Embryonic facial prominence (tissue), 1 donor: ENCODE data around the gene SOX13.
"Not testable (repeated sequence)": the region's sequence is repeated elsewhere in the genome, so short reads cannot be mapped to it uniquely, and the experiment has no call there.

ENCODE experiments used
- DNase-seq: peaks from one replicate; pipeline ENCODE4 v3.0.0-alpha.2; 2016; ENCODE audit errors: extremely low spot score

Gene SOX13

DNA sequence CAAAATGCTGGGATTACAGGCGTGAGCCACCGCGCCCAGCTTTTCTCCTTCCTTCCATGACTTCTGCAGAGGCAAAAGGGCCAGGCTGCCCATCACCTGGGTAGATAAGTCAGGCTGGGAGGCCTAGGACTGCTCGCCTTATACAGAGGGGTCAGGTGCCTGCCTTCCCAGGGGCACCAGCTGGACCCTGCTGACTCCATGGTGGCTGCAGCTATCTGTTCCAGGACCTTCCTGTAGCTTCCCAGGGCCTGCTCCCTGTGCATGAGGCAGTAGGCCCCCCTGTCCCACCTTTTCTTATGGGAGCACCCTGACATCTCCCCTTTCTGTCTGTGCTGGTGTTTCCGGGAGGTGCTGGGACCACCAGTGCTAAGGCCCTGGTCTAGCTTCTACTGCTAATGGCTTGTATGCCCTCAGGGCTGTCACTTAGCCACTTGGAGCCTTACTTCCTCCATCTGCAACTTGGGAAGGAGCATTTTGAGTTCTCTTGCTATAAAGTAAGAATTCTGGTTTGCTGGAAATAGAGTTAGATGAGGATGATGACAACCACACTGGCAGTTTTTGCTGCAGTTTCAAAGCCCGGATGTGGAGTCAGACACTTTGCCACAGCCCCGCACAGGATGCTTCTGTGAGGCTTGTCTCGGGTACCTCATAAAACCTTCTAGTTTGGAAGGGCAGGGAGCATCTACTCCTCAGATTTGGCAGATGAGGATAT lies 14.4 kb downstream of the SOX13 start:
- DNase-seq, result no peak

GRCh38 chr1:204087893-204088528 lies 15.1 kb downstream of the SOX13 start:
- DNase-seq, result no peak

DNA sequence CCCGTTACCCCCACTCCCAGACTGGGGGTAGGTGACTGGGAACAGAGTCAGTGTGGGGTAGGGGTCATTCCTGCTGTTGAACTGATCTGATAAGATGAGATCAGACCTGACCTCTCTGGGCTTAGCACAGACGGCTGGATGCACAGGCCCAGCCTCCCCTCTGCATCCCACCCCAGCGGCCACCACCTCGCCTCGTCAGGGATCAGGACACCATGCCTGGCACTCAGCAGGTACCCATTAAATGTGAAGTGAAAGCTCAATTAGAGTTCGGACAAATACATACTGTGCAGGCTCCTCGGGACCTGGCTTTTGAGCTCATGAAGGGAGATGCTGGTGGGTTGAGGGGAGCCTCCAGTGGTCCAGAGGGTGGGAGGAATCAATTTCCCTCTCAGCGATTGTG lies 15.7 kb downstream of the SOX13 start:
- DNase-seq, result no peak

- DNase-seq, result no peak
Observed at GRCh38 chr1:204089044-204089751, 16.3 kb downstream of the SOX13 start.

DNA sequence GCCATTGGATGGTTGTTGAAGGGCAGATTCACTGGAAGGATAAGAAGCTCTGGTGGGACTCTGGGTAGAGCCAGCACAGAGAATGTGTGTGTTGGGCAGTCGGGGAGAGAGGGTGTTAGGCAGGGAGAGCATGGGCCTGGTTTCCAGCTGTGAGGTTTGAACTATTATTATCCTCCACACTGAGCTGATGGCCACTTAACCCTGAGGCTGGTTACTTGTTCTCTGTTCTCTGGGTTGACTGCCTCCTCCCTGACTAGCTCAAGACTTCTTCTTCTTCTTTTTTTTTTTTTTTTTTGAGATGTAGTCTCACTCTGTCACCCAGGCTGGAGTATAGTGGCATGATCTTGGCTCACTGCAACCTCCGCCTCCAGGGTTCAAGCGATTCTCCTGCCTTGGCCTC lies 17.2 kb downstream of the SOX13 start:
- not testable (repeated sequence) for DNase-seq

GRCh38 chr1:204091066-204091465 lies 18.2 kb downstream of the SOX13 start:
- no peak for DNase-seq

DNA sequence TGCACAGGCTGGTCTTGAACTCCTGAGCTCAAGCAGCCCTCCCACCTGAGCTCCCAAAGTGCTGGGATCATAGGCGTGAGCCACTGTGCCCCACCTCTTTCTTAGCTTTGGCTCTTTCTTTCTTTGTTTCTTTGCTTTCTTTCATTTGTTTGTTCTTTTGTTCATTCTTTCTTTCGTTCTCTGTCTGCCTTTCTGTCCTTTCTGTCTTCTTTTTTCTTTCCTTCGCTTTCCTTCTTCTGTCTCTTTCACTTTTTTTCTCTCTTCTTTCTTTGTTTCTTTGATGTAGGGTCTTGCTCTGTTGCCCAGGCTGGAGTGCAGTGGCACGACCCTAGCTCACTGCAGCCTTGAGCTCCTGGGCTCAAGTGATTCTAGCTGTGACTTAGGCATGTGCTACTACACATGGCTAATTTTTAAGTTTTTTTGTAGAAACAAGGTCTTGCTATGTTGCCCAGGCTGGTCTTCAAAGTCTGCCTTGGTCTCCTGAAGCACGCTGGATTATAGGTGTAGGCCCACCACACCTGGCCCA lies 18.9 kb downstream of the SOX13 start:
- no peak for DNase-seq

GRCh38 chr1:204092632-204093420 lies 19.9 kb downstream of the SOX13 start:
- DNase-seq, result no peak

- no peak for DNase-seq
Observed at GRCh38 chr1:204093421-204093717, 20.5 kb downstream of the SOX13 start.

GRCh38 chr1:204093781-204094180 lies 20.9 kb downstream of the SOX13 start:
- DNase-seq, result no peak

DNA sequence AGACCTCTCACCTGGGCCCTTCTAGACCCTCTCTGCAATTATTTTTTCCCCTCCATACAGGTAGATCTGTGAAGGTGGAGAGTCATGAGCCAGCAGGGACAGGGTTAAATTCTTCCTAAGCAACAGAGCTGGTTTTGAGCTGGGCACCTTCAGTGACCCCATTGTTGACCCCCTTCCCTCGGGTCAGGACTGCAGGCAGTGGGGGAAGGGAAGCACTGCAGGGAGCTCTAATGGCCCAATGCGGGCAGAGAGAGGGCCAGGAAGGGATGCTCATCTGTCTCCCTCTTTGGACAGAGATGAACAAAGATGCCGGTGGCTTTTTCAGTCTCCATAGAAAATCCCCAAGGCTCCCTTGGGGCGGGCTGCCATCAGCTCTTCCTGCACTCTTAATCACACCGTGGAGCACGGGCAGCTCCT lies 21.4 kb downstream of the SOX13 start:
- DNase-seq, result no peak

- DNase-seq, result no peak
Observed at GRCh38 chr1:204094856-204095634, 22.1 kb downstream of the SOX13 start.

- no peak for DNase-seq
Observed at GRCh38 chr1:204096931-204097330, 24.0 kb downstream of the SOX13 start.

DNA sequence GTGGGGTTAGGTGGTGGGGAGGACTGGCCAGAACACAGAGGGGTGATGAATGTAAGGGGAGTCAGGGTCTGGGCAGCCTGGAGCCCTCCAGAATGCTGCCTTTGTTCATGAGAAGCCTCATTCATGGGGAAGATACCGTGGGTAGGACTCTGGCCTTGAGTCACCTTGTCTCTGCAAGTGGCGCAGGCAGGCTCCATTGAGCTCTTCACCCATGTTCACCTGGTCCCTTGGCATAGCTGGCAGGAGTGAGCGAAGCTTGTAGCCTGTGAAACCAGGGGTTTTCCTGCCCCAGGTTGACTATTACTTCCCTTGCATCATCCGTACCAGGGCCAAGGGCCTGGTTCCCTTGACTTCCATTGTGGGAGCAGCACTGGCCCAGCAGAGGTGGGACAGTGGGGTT lies 25.8 kb downstream of the SOX13 start:
- DNase-seq, result no peak

- not testable (repeated sequence) for DNase-seq
Observed at GRCh38 chr1:204099754-204100153, 26.8 kb downstream of the SOX13 start.

- DNase-seq, result no peak
Observed at GRCh38 chr1:204102029-204102611, 29.2 kb downstream of the SOX13 start.

- no peak for DNase-seq
Observed at GRCh38 chr1:204102739-204103430, 30.0 kb downstream of the SOX13 start.

GRCh38 chr1:204103431-204103741 lies 30.5 kb downstream of the SOX13 start:
- DNase-seq, result no peak

DNA sequence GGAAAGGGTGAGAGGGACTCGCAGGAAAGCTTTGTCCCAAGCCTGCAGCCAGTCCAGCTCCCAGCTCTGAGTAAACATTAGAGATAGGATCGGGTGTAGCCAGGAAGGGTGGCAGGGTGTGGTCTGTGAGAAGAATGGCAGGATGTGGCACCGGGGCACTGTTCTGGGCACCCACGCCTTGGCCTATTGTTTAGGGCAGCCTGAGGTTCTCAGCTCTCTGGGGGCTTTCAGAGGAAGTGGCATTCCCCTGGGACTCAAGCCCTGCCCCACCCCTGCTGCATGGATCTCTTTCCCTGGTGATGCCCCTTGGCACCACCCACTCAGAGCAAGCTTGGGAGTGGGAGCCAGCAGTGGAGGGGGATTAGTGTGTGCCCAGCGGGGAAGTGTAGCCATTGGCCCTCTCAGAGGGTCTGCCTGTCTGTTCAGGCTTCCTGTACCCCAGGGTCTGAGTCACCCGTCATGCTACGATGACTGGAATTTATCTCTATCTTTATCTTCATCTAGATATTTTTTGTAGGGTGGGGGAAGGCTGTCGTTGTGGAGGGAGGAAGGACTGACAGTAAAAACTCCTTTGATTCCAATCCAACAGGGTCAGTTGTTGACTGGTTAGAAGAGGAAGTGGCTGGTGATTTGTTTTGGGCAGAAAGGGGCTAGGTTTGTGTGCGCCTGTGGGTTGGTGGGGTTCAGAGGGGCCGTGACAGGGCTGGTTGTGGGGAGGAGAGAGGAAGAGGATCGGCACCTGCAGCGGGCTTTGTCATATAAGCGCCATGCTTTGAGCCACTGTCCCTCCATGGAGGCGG lies 31.6 kb downstream of the SOX13 start:
- no peak for DNase-seq

GRCh38 chr1:204105131-204105515 lies 32.2 kb downstream of the SOX13 start:
- no peak for DNase-seq
